Activated T-cell treated with anti-CD3 and anti-CD28 coated beads, Interleukin-2, amount 50 U/mL, for 24 hours (primary cell): ENCODE measurements around the gene CACNA2D3.

Experiments
- DNase-seq: peaks from one replicate; pipeline ENCODE4 v3.0.0-alpha.2; 2020
- H3K27ac Mint-ChIP-seq: 2 replicates; pipeline ENCODE4 v1.8.0; 2020; ENCODE audit warnings: mild to moderate bottlenecking, mixed read lengths
- H3K27me3 Mint-ChIP-seq: 2 replicates; pipeline ENCODE4 v1.8.0; 2020; ENCODE audit warnings: mixed read lengths
- H3K36me3 Mint-ChIP-seq: 2 replicates; pipeline ENCODE4 v1.8.0; 2020; ENCODE audit warnings: low read depth, mixed read lengths
- H3K4me1 Mint-ChIP-seq: 2 replicates; pipeline ENCODE4 v1.8.0; 2020; ENCODE audit warnings: low read depth, mixed read lengths
- H3K4me3 Mint-ChIP-seq: 2 replicates; pipeline ENCODE4 v1.8.0; 2020; ENCODE audit warnings: mild to moderate bottlenecking, moderate library complexity, mixed read lengths
- H3K9me3 Mint-ChIP-seq: 2 replicates; pipeline ENCODE4 v1.8.0; 2020; ENCODE audit warnings: mixed read lengths

The CACNA2D3 gene

GRCh38 chr3:54535619-54536018, 413.3 kb downstream of the CACNA2D3 start:
- no peaks in the 10 kb centered on the region for H3K9me3 Mint-ChIP-seq
- no peaks in the 10 kb centered on the region for H3K4me1 Mint-ChIP-seq
- no peaks in the 10 kb centered on the region for H3K27me3 Mint-ChIP-seq

GRCh38 chr3:54536450-54536849, 414.1 kb downstream of the CACNA2D3 start:
- no peak overlapping the region for H3K27ac Mint-ChIP-seq
- H3K27me3 Mint-ChIP-seq: no peaks in the 10 kb centered on the region
- H3K4me1 Mint-ChIP-seq: no peaks in the 10 kb centered on the region
- H3K36me3 Mint-ChIP-seq: no peaks in the 10 kb centered on the region
- H3K9me3 Mint-ChIP-seq: no peaks in the 10 kb centered on the region
- H3K4me3 Mint-ChIP-seq: no peak overlapping the region
- no peak for DNase-seq

More at GRCh38 chr3:54535619-54536018, 413.3 kb downstream of the CACNA2D3 start:
- H3K27ac Mint-ChIP-seq: no peak overlapping the region
- H3K36me3 Mint-ChIP-seq: no peaks in the 10 kb centered on the region
- H3K4me3 Mint-ChIP-seq: no peak overlapping the region
- DNase-seq: no peak

- Mint-ChIP-seq H3K9me3 (no peaks in the 10 kb centered on the region), H3K27me3 (no peaks in the 10 kb centered on the region), H3K36me3 (no peaks in the 10 kb centered on the region), H3K4me1 (no peaks in the 10 kb centered on the region), H3K27ac (no peak overlapping the region), H3K4me3 (no peak overlapping the region)
- no peak for DNase-seq
Measured at GRCh38 chr3:54537506-54537905, 415.2 kb downstream of the CACNA2D3 start.

GRCh38 chr3:54538346-54538745, 416.0 kb downstream of the CACNA2D3 start:
- Mint-ChIP-seq H3K36me3 (no peaks in the 10 kb centered on the region), H3K27me3 (no peaks in the 10 kb centered on the region), H3K4me1 (no peaks in the 10 kb centered on the region), H3K4me3 (no peak overlapping the region), H3K27ac (no peak overlapping the region), H3K9me3 (no peaks in the 10 kb centered on the region)
- DNase-seq: no peak

GRCh38 chr3:54541369-54541768, 419.0 kb downstream of the CACNA2D3 start:
- Mint-ChIP-seq H3K9me3 (no peaks in the 10 kb centered on the region), H3K4me1 (no peaks in the 10 kb centered on the region), H3K4me3 (no peak overlapping the region)

GRCh38 chr3:54543446-54543845, 421.1 kb downstream of the CACNA2D3 start:
- Mint-ChIP-seq H3K27me3 (no peaks in the 10 kb centered on the region), H3K27ac (no peak overlapping the region), H3K36me3 (no peaks in the 10 kb centered on the region), H3K4me1 (no peaks in the 10 kb centered on the region), H3K9me3 (no peaks in the 10 kb centered on the region), H3K4me3 (no peak overlapping the region)
- no peak for DNase-seq

More at GRCh38 chr3:54541369-54541768, 419.0 kb downstream of the CACNA2D3 start:
- Mint-ChIP-seq H3K27ac (no peak overlapping the region), H3K36me3 (no peaks in the 10 kb centered on the region), H3K27me3 (no peaks in the 10 kb centered on the region)
- DNase-seq: no peak

GRCh38 chr3:54547051-54547450, 424.7 kb downstream of the CACNA2D3 start:
- H3K4me3 Mint-ChIP-seq: no peak overlapping the region
- no peak for DNase-seq
- no peaks in the 10 kb centered on the region for H3K27me3 Mint-ChIP-seq
- H3K36me3 Mint-ChIP-seq: no peaks in the 10 kb centered on the region
- no peaks in the 10 kb centered on the region for H3K9me3 Mint-ChIP-seq
- H3K4me1 Mint-ChIP-seq: no peaks in the 10 kb centered on the region
- no peak overlapping the region for H3K27ac Mint-ChIP-seq

GRCh38 chr3:54547846-54548245, 425.5 kb downstream of the CACNA2D3 start:
- Mint-ChIP-seq H3K4me3 (no peak overlapping the region), H3K27ac (no peak overlapping the region), H3K4me1 (no peaks in the 10 kb centered on the region), H3K27me3 (no peaks in the 10 kb centered on the region), H3K9me3 (no peaks in the 10 kb centered on the region), H3K36me3 (no peaks in the 10 kb centered on the region)
- no peak for DNase-seq

GRCh38 chr3:54549607-54550220, 427.4 kb downstream of the CACNA2D3 start:
- H3K36me3 Mint-ChIP-seq: no peaks in the 10 kb centered on the region
- no peak overlapping the region for H3K4me3 Mint-ChIP-seq

GRCh38 chr3:54550221-54550977, 428.0 kb downstream of the CACNA2D3 start:
- H3K4me3 Mint-ChIP-seq: no peak overlapping the region
- no peaks in the 10 kb centered on the region for H3K36me3 Mint-ChIP-seq
- H3K27ac Mint-ChIP-seq: no peak overlapping the region
- no peaks in the 10 kb centered on the region for H3K27me3 Mint-ChIP-seq
- H3K9me3 Mint-ChIP-seq: no peaks in the 10 kb centered on the region
- no peak for DNase-seq
- H3K4me1 Mint-ChIP-seq: no peaks in the 10 kb centered on the region

More at GRCh38 chr3:54549607-54550220, 427.4 kb downstream of the CACNA2D3 start:
- Mint-ChIP-seq H3K27ac (no peak overlapping the region), H3K27me3 (no peaks in the 10 kb centered on the region), H3K9me3 (no peaks in the 10 kb centered on the region), H3K4me1 (no peaks in the 10 kb centered on the region)
- no peak for DNase-seq

GRCh38 chr3:54556630-54557029, 434.3 kb downstream of the CACNA2D3 start:
- Mint-ChIP-seq H3K4me1 (no peaks in the 10 kb centered on the region), H3K9me3 (peaks cover 2% of the 10 kb centered on the region), H3K36me3 (no peaks in the 10 kb centered on the region), H3K27ac (no peak overlapping the region), H3K4me3 (no peak overlapping the region), H3K27me3 (no peaks in the 10 kb centered on the region)
- DNase-seq: no peak

- no peak overlapping the region for H3K27ac Mint-ChIP-seq
- DNase-seq: no peak
- no peaks in the 10 kb centered on the region for H3K4me1 Mint-ChIP-seq
- H3K9me3 Mint-ChIP-seq: peaks cover 3% of the 10 kb centered on the region
- no peak overlapping the region for H3K4me3 Mint-ChIP-seq
- H3K27me3 Mint-ChIP-seq: no peaks in the 10 kb centered on the region
- no peaks in the 10 kb centered on the region for H3K36me3 Mint-ChIP-seq
Measured at GRCh38 chr3:54557538-54558428, 435.4 kb downstream of the CACNA2D3 start.

- H3K4me1 Mint-ChIP-seq: no peaks in the 10 kb centered on the region
- H3K4me3 Mint-ChIP-seq: no peak overlapping the region
- no peak for DNase-seq
- no peaks in the 10 kb centered on the region for H3K36me3 Mint-ChIP-seq
- H3K27ac Mint-ChIP-seq: no peak overlapping the region
- H3K9me3 Mint-ChIP-seq: peaks cover 5% of the 10 kb centered on the region
- no peaks in the 10 kb centered on the region for H3K27me3 Mint-ChIP-seq
Measured at GRCh38 chr3:54563501-54564200, 441.3 kb downstream of the CACNA2D3 start.

- DNase-seq: no peak
- H3K36me3 Mint-ChIP-seq: no peaks in the 10 kb centered on the region
- peaks cover 5% of the 10 kb centered on the region for H3K9me3 Mint-ChIP-seq
- H3K4me3 Mint-ChIP-seq: no peak overlapping the region
- H3K27ac Mint-ChIP-seq: no peak overlapping the region
- H3K4me1 Mint-ChIP-seq: no peaks in the 10 kb centered on the region
- H3K27me3 Mint-ChIP-seq: no peaks in the 10 kb centered on the region
Measured at GRCh38 chr3:54564374-54564925, 442.1 kb downstream of the CACNA2D3 start.
